HPDE6-E6E7 (cell line): Measurements from ENCODE around the gene SLC9A3.
"Not testable (repeated sequence)": the region's sequence is repeated elsewhere in the genome, so short reads cannot be mapped to it uniquely, and the experiment has no call there.

Experiments
- DNase-seq: peaks from one replicate; pipeline ENCODE4 v3.0.0; 2011; ENCODE audit warnings: missing footprints; ENCODE audit errors: extremely low spot score

The SLC9A3 gene

DNA sequence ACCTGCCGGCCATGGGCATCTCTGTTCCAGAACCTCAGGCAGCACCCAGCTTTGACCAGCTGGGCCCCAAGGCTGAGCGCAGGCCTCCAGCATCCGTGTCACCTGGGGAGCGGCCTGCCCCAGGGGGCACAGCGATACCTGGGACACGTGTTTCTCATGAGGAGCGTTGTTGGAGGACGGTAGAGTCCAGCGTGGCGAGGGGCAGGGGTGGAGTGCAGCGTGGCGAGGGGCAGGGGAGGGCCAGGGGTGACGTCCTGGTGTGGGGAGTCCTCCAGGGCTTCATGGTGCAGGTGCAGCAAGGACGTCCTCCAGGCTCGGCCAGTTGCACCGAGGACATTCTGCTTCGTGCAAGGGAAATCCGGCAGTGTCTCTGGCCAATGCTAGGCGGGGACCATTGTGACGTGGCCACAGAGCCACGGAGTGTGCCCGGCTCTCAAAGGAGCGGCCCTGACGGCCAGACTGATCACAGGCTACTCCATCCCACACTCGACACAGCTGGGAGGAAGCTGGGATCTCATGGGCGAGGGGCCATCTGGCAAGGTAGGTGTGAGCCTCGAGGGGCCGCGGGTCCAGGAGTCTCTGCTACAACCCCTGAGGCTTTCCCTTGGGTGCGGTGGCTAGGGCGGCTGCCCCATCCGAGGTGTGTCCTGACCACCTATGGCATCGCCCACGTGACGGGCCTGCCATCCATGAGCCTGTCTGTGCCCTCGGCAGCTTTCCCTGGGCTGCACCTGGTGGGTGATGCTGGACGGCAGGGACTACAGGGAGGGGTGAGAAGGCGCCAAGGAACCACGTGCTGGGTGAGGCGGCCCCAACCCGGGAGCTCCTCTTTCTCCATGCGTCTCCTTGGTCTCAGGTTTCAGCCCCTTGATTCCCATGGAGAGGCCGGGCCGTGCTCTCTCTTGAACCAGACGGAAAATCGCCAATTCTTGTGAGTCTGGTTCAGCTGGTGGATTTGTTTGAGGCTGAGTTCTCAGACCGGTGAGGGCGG lies 33.8 kb downstream of the SLC9A3 start:
- no peak for DNase-seq

DNA sequence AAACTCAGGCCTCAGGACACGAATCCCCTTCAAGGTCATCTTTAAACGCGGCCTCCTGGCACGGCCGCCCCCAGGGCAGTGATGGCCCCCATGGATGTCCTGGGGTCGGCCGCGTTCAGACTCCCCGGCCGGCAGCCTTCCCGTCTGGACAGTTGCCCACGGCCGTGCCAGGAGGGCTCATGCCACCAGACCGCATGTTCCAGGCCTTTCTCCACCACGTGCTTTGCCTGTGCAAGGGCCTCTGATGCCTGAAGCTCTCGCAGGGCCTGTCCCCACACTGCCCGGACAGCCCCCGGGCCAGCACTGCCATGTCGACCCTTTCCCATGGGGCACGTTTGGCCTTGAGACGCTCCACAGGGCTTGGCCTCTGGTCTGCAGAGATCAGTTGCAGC lies 34.6 kb downstream of the SLC9A3 start:
- no peak for DNase-seq

DNA sequence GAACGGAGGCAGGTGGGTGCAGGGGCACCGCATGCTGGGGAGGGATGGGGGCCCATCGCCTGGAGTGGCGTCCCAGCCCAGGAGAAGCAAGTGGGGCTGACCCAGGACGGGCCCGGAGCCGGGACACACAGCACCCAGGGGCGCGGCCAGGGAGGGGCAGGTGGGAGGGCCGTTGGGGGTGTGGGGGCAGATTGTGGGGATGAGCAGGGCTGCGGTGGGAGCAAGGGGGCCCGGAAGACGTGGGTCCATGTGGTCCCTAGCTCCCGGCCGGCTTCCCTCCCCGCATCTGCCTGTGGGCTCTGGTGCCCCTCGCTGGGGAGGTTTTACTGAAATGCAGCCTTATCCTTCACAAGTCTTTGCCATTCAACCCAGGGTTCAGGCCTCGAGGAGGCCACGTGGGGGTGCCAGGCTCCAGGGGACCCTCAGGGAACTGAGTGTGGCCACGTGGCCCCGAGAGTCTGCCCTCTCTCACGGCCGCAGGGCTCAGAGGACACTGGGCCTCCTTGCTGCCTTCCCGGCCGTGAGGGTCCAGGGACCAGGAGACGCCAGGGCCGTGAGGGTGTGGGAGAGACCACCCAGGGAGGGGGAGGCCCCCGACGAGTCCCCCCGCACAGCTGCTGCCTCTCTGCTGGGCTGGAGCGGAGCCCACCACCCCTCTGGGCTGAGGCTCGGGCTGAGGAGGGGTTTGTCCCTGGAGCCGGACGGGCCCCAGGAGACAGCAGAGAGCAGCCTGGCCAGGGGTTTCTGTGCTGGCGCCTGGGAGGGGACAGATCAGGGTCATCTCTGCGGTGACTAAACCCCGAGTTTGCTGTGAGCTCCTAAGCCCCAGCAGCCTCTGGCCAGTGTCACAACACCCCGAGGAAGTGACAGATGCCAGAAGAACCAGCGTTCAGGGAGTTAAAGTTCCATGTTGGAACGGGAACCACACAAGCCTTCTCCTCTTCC lies 35.2 kb downstream of the SLC9A3 start:
- no peak for DNase-seq

DNA sequence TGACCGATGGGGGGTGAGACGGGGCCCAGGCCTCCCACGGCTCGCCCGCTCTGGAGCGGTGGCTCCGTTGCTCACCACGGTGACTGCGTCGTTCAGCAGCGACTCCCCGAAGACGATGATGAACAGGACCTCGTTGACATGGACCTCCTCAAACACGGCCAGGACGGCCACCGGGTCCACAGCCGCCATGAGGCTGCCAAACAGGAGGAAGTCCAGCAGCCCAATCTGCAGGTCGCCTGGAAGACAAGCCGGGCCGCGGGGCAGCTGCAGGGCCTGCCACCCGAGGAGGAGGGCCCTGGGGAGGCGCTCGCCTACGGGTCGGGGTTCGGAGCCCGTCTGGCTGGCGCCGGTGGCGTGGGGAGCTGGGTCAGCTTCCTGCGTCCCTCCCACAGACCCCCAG lies 36.0 kb downstream of the SLC9A3 start:
- no peak for DNase-seq

DNA sequence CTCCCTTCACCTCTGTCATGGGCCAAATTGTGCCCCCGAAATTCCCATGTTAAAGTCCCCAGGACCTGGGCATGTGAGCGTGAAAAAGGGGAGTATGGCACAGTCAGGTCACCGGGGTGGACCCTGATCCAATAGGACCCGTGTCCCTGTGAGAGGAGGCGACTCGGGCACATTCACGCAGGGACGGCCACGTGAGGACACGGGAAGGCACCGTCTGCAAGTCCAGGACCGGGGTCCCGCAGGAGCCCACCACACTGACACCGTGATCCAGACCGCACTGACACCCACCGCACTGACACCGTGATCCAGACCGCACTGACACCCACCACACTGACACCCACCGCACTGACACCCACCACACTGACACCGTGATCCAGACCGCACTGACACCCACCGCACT lies 37.7 kb downstream of the SLC9A3 start:
- DNase-seq: not testable (repeated sequence)

DNA sequence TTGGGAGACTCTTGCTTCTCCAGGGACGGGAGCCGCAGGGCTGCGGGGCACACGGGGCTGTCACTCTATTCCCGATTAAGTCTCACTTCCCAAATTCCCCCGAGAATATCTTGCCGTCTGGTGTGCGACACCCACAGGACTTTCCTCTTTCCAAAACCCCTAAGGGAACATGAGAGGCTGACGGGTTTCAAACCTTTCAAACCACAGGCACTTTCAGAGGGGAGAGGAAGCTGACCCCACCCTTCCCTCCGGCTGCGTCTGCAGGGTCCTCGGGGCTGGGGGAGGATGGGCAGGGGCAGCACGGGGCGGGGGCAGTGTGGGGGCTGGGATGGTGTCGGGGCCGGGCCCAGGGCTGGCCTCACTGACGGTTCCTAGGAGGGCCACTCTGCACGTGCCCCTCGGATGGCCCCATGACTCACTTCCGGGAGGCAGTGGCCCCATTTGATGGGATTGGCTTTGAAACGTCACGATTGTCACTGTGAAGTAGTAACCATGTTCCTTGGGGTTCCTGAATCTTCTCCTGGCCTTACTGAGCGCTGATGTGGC lies 38.2 kb downstream of the SLC9A3 start:
- DNase-seq: no peak

DNA sequence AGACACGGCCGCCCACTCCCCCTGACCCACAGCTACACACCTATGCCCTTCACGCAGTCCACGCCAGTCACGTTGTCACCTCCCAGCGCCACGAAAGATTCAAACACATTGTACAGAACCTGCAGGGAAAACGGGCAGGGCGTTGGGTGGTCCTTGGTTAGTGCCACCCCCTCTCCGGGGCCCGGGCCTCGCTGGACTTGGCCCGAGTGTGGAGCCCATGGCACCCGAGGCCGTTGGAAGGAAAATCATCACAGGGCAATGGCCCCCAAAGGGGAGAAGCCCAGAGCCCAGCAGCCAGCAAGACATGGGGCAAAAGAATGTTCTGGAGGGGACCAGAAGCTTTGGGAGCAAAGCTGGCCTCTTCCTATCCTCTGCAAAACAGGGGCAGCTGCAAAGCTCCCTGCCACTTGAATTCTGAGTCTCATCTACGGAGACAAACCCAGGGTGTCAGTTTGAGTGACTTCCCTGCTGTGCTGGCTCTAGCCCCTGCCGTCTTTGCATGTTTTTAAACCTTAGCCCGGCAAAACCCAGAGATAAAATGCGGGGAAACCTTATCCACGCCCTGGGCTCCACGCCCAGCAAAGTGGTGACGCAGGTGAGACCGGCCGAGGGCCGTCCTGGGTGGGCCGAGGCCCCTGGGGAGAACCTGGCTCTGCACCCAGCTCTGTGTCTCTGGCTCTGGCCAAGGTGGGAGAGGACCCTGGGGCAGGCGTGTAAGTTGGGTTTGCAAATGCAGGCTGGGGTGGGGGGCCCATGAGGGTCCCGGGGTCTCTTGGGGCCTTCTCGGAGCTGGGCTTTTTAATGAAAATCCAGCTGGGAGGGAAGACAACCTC lies 38.9 kb downstream of the SLC9A3 start:
- no peak for DNase-seq

DNA sequence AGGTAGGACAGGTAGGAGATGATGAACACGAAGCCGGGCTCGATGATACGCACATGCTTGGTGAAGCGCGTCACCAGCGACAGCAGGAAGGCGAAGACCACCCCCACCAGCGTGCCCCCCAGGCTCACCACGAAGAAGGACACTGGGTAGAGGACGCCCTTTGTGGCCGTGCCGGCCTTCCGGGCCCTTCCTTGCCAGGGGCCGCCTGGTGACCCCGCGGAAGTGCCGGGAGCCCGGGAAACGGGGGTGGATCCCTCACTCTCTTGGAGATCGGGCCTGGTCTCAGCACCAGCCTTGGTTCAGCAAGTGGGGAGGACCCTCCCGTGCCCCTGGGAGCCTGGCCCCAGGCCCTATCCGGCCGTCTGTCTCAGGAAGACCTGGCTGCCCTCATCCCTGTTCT lies 39.7 kb downstream of the SLC9A3 start:
- DNase-seq: no peak

DNA sequence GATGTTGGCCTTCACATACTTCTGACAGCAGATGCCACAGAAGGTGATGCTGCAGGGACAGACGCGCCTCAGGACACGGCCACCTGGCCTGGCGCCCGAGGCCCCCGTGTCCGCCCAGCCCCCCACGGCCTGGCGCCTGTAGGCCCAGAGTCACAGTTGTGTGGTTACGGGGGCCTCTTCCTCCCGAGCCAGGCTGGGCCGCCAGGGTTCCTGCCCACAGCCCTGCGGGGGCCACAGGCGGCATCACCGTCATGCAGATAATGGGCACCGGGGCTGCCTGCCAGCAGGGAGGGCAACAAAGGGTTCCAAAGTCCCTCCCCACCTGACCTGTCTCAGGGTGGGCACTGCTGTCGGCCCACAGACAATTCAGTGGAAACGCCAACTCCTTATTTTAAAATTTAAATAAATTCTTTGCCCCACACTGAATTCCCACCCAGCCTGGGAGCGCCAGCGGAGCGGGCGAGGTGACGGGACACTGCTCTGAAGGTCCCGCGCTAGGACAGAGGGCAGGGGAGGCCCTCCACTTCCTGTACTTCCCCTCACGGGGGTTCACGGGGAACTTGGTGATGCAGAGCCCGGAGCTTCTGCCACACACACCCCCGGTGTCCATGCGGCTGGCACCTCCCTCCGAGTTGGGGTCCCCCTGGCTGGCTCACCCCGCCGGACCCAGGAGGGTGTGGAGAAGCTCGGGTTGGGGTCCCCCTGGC lies 40.7 kb downstream of the SLC9A3 start:
- no peak for DNase-seq

DNA sequence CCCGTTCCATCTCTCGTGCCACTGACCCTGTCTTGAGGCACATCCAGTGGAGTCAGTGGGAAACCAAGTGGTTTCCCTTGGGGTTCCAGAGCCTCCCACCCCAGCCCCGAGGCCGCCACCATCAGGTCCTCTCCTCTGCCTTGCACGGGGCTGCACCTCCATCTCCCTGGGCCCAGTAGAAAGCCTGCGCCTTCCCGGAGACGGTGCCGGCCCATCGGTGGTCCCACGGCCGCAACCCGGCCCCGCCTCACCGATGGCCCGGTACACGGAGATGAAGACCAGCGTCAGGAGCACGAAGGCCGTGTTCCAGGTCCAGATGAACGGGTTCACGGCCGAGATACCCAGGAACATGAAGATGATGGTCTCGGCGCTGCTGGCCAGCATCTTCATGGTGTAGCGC lies 41.2 kb downstream of the SLC9A3 start:
- no peak for DNase-seq

DNA sequence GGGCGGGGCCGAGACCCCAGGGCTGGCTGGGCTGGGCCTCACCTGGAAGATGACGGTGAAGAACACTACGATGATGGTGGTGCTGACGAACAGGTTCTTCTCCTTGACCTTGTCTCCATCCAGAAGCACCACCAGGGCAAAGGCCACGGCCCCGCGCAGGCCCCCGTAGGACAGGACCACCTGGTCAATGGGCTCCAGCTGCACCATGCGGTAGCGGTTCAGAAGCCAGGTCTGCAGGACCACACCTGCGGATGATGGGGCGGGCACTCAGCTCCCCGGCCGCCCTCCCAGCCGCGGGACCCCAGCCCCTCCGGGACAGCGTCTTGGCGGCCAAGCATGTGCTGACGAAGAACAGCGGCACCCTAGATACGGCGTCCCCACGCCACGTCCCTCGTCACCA lies 41.7 kb downstream of the SLC9A3 start:
- no peak for DNase-seq

DNA sequence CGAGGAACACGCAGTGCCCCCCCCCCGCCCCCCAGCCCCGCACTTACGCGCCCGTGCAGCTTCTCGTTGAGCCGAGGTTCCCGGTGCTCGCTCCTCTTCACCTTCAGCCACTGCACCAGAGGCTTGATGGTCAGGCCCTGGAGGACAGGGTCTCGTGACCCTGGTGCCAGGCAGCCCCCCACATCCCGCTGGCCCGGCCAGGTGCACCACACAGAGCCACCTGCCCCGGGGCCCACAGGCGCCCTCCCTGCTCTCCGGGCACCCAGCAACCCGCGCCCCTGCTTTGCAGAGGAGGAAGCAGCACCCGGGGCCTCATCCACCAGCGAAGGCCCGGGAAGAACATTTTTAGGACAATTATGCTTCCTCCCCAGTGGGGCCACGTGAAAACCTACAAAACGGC lies 42.2 kb downstream of the SLC9A3 start:
- DNase-seq: no peak

DNA sequence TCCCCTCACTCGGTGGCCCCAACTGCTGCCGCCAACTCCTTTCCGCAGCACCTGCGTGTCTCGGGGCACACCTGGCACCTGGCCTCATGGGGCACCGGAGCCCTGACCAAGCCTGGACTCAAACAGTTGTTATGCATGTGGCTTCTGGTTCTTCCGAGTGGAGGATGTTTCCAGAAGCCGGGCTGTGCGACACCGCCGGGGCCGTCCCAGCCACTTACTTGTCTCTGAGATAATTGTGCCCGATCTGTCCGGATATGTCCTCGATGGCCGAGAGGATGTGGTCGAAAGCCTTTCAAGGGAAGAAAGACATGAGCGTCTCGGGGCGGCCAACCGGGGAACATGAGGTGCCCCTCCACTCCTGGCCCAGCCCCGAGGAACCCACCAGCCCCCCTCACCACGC lies 42.9 kb downstream of the SLC9A3 start:
- no peak for DNase-seq

DNA sequence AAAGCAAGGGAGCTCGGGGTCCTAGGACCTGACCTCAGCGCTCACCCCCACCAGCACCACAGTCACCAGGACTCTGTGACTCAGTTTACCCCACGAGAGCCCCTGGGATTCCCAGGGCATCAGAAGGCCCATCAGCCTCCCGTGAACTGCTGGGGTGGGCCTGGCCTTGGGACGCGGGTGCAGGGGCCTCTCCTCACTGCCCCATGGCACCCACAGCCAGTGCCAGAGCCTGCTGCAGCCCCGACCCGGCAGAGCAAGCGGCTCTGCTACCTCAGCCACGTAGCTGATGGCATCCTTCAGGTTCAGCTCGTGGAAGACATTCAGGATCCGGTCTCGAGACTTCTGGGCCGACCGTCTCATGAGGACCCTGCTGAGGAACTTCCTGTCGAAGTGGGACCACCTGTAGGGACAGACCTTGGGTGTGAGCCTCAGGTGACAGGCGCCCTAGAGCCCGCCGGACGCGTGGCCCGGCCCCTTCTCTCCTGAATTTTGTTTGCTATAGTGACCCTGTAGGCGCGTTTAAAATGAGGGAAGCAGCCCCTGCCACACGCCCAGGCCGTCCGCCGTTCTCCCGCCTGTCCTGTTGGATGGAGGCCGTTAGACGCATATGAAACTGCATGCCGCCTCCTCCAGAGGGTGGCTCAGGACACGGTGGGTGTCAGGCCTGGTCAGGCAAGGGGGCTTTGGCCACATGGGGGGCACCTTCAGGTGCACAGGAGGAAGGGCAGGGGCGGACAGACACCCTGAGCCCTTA lies 44.5 kb downstream of the SLC9A3 start:
- DNase-seq: no peak

DNA sequence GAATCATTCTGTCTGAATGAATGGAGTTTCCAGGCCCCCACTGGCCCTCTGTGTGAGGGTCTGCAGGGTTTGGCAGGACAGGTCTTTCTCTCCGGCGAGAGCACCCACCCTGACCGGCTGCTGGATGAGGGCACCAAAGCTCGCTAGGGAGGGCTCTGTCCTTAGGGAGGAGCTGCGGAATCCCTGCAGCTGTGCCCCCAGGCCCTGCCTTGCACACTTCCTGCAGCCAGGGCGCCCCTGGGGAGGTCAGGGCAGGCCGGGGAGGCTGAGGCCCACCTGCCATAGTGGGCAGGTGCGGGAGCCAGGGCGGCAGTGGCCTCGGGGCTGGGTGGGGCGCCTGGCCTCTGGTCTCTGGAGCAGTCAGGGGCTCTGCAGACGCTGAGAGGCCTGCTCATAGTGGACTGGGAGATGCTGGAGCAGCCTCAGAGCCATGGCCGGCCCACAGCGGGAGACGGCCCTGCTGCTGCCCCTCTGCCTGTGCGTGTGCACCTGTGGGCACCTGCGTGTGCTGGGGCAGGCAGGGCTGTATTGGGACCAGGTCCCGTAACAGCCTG lies 45.2 kb downstream of the SLC9A3 start:
- DNase-seq: no peak

DNA sequence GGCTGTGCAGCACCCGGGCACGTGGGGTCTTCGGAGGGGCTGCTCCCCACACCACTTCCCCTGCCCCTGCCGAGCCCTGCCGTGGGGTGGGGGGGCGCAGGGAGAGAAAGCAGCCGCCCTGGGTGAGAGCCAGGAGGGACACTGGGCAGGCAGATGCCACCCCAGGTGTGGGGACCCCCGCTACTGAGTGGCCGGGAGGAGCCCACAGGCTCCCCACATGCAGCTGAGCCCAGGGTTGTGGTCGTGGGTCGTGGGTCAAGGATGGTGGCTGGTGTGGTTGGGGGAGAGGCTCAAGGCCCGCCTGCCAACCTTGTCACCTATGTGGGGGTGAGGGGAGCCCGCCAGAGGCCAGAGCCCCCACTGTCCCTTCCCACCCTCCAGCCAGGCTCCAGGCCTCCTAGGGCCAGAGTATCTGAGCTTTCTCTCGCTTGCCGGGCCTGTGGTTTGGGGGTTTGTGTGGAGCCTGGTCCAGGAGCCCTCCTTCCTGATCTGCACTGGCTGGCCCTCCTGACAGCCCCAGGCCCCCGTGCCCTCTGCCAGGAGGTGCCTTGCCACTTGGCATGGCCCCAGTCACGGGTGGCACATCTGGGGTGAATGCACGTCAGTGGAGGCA lies 45.8 kb downstream of the SLC9A3 start:
- DNase-seq: no peak

DNA sequence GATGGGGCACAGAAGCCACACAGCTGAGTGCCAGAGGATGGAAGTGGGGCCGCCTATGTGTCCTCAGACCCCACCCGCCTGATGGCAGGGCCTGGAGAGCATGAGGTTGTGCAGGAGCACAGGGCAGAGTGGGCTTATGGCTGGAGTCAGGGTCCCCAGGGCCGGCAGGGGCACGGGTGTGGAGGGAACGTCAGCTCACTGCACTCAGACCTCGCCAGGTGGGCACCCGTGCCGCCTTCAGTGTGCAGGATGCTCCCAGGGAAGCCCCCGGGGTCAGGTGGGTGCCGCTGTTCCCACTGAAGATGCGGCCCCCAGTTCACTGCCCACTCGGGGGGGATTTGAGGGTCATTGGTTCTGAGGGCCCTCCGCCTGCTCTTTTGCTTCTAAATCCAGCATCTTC lies 46.4 kb downstream of the SLC9A3 start:
- DNase-seq: no peak

DNA sequence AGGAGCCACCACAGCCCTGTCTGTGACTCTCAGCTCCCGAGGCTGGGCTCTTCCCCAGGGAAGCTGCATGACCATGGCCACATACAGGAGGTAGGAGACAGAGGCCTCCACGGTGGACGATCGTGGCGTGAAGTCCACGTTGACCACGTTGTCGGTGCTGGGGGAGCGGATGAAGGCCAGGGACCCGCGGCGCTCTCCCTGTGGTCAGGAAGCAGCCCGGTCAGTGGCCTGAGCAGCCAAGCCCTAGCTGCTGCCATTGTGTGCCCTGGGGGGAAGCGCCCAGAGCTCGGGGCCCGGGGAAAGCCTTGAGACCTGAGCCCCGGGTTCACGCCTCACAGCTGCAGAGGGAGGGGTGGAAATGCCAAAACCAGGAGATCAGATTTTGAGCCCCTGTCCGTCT lies 47.0 kb downstream of the SLC9A3 start:
- DNase-seq: no peak

DNA sequence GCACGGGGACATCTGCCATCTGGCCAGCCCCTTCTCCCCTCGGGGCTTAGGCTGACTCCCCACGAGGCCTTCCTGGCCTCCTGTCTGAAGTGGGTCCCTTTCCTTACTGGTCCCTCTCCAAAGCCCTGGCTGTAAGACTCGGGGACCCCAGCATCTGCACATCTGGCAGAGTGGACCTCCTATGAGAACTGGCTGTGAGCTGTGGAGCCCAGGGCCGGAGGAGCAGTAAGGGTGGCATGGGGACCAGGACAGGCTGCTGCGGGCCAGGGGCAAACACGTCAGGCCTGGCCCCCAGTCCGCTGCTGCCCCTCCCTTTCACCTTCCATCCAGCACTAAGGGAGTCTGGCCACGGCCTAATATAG lies 47.5 kb downstream of the SLC9A3 start:
- no peak for DNase-seq
